ENCODE data around the gene MPC1. TPM values are rescaled to one million over a fixed set of nuclear protein-coding genes. Genes with fewer than 3 reads are reported as not detected.

Gene MPC1
- total RNA-seq, 1 donor from 2014 or later, result 51.2 TPM

DNA sequence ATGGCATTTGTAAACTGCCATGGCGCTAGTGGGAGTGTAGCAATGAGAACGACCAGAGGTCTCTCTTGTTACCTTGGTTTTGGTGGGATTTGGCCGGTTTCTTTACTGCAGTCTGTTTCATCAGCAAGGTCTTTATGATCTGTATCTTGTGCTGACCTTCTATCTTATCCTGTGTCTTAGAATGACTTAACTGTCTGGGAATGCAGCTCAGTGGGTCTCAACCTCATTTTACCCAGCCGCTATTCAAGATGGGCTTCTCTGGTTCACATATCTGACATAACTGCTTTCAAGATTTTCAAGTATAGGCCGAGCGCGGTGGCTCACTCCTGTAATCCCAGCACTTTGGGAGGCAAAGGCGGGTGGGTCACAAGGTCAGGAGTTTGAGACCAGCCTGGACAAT, 38.5 kb downstream of the MPC1 start:
- Histone ChIP-seq H3K27me3 (no peaks in the 10 kb centered on the region), H3K4me1 (peaks cover 26% of the 10 kb centered on the region), H3K4me3 (no peak overlapping the region), H3K27ac (no peak overlapping the region), H3K36me3 (no peaks in the 10 kb centered on the region), H3K9me3 (no peaks in the 10 kb centered on the region)
- ATAC-seq (no peak), DNase-seq (no peak)
- TF ChIP-seq, protein P1, sequence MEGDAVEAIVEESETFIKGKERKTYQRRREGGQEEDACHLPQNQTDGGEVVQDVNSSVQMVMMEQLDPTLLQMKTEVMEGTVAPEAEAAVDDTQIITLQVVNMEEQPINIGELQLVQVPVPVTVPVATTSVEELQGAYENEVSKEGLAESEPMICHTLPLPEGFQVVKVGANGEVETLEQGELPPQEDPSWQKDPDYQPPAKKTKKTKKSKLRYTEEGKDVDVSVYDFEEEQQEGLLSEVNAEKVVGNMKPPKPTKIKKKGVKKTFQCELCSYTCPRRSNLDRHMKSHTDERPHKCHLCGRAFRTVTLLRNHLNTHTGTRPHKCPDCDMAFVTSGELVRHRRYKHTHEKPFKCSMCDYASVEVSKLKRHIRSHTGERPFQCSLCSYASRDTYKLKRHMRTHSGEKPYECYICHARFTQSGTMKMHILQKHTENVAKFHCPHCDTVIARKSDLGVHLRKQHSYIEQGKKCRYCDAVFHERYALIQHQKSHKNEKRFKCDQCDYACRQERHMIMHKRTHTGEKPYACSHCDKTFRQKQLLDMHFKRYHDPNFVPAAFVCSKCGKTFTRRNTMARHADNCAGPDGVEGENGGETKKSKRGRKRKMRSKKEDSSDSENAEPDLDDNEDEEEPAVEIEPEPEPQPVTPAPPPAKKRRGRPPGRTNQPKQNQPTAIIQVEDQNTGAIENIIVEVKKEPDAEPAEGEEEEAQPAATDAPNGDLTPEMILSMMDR (IDR thresholded peaks at IDR 0.05), result no peak
- intact Hi-C loops (cut with DNase I), result no loop called here

DNA sequence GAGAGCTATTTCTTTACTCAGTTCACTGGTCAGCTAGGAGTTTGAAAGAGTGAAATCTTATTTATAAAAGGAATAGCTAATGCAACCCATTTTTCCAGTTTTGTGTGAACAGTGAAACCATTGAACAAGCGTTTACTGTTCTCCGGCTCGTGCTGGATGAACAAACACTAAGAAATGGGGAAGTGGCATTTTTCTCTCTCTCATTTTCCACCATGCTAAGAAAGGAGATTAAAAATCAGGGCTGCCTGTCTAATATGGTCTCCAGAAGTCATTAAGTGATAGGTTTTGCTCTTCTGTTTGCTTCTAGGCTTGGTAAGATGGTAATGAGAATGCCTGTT, 39.6 kb downstream of the MPC1 start:
- no peak for ATAC-seq

DNA sequence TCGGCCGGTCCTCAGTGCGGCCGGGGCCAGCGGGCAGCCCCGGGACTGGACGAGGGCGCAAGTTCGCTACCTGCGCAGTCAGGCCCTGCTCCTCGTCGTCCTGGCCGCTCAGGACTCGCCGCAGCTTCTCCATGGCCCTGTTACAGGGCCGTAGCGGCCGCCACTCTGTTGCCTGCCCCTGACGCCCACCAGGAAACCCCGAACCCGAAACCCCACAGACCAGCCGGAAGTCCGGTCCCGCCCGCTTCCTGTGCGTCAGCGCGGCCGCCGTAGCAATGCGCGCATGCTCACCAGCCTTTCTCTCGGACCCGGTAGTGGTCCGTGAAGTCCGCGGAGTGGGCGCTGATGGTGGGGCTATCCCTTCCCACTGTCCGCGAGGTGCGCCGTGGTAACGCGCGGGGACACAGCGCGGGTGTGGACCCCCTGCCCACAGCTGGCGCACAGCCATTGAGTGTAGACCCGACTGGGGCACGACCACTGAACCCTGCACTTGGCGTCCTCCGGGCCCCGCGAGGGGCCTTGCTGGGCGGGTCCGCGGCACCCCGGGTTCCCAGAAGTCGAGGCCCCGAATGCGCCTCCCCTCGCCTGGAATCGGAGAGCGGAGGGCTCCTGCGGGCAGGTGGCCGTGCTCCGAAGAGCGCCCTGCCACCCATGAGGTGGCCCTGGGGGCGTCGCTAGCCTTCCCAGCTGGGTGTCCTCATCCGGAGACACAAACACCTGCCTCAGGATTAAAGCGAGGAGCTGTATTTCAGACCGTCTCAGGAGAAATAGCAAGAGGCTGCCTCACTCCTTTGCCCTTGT, 40.2 kb downstream of the MPC1 start, which contains the start of gene SFT2D1:
SFT2D1 (minus strand) TSS at position 197 of the 801 bp plus-strand sequence; CDS start at position 133, 64 bp downstream.
- H3K27ac ChIP-seq, result peak within 1 kb of the TSS; percentile 97
- ATAC-seq, result peak; percentile 98
- H3K4me1 ChIP-seq, result peaks cover 26% of the 10 kb centered on the region
- peaks cover 7% of the 10 kb centered on the region for H3K36me3 ChIP-seq
- TF ChIP-seq, protein P1 (IDR thresholded peaks at IDR 0.05), result no peak
- DNase-seq, result peak; percentile 95
- H3K4me3 ChIP-seq, result peak within 1 kb of the TSS; percentile 95
- intact Hi-C loops (cut with DNase I), result no loop called here
- no peaks in the 10 kb centered on the region for H3K27me3 ChIP-seq
- H3K9me3 ChIP-seq, result no peaks in the 10 kb centered on the region

More for the DNA sequence above, 39.6 kb downstream of the MPC1 start:
- peaks cover 1% of the 10 kb centered on the region for H3K36me3 ChIP-seq
- H3K9me3 ChIP-seq, result no peaks in the 10 kb centered on the region
- peak overlapping the region; percentile 97 for H3K27ac ChIP-seq
- H3K4me3 ChIP-seq, result peak overlapping the region; percentile 95
- H3K27me3 ChIP-seq, result no peaks in the 10 kb centered on the region
- DNase-seq, result no peak
- TF ChIP-seq, protein P1 (IDR thresholded peaks at IDR 0.05), result no peak
- peaks cover 26% of the 10 kb centered on the region for H3K4me1 ChIP-seq
- intact Hi-C loops (cut with DNase I), result no loop called here

DNA sequence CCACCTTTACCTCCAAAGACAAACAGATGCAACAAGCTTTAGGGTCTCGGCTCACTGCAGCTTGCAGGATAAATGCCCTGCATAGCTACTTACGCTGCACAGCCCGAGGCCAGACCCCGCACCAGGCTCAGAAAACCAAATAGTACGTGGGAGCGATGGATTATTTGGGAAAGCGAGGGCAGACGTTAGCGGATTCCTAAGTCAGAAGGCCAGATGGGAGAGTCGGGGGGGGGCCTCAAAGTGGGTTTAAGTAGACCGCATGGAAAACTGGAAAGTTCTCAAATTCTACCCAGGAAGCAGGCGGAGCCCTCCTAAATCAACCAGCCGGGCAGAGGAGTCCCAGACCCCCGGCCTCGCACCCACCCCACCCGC, 40.8 kb downstream of the MPC1 start:
- no peaks in the 10 kb centered on the region for H3K27me3 ChIP-seq
- intact Hi-C loops (cut with DNase I), result no loop called here
- TF ChIP-seq, protein P1 (IDR thresholded peaks at IDR 0.05), result no peak
- H3K9me3 ChIP-seq, result no peaks in the 10 kb centered on the region
- H3K4me3 ChIP-seq, result peak overlapping the region; percentile 95
- H3K27ac ChIP-seq, result peak overlapping the region; percentile 97
- peak; percentile 1 for ATAC-seq
- peaks cover 13% of the 10 kb centered on the region for H3K36me3 ChIP-seq
- peaks cover 26% of the 10 kb centered on the region for H3K4me1 ChIP-seq
- no peak for DNase-seq

DNA sequence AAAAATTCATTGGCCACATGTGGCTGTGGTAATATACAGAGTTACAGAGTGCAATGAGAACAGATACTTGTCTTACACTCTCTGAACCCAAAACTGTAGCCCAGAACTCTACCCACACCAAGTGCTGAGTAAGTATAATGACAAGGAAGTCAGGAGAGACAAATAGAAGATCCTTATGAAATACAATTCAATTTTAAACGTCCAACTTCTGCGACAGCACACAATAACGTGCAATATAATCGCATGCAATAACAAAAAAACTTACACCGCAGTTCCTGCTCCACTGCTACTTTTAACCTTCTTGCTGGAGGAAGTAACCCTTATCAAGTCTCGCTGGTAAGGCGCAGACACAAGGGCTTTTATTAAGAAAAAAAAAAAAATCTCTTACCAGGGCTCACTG, 41.3 kb downstream of the MPC1 start:
- intact Hi-C loops (cut with DNase I), result no loop called here
- H3K27me3 ChIP-seq, result no peaks in the 10 kb centered on the region
- ATAC-seq (no peak), DNase-seq (no peak)
- H3K4me3 ChIP-seq, result peak overlapping the region; percentile 95
- TF ChIP-seq, protein P1 (IDR thresholded peaks at IDR 0.05), result no peak
- peak overlapping the region; percentile 97 for H3K27ac ChIP-seq
- H3K4me1 ChIP-seq, result peaks cover 26% of the 10 kb centered on the region
- no peaks in the 10 kb centered on the region for H3K9me3 ChIP-seq
- H3K36me3 ChIP-seq, result peaks cover 18% of the 10 kb centered on the region
